ENCODE data around the gene NEURL4. TPM values are rescaled to one million over a fixed set of nuclear protein-coding genes. Genes with fewer than 3 reads are reported as not detected.

The NEURL4 gene
- total RNA-seq, 2 experiments from 2014 or later = 59.2 to 59.4 TPM

GRCh38 chr17:7313890-7314718 is 15.0 kb downstream of the NEURL4 start:
- ChIA-PET CTCF (interaction anchor here (0.8 to 3.3 kb wide), 9 partner anchors 11 to 34 kb away, joined by 3 to 9 read pairs (median 5); partner anchors contain the start of genes ACAP1, NEURL4 and SLC2A4), POLR2A (interaction anchor here (0.6 to 2.2 kb wide), 6 partner anchors 11 to 260 kb away, joined by 3 to 13 read pairs (median 6); partner anchors contain the start of gene NEURL4)

- ChIA-PET POLR2A (interaction anchor here (0.6 to 2.2 kb wide), 7 partner anchors 12 to 167 kb away, joined by 3 to 13 read pairs (median 6); partner anchors contain the start of gene NEURL4), CTCF (interaction anchor here (0.6 to 2.5 kb wide), 6 partner anchors 12 to 379 kb away, joined by 4 to 8 read pairs (median 5); partner anchors contain the start of genes NEURL4 and SLC2A4)
Measured at GRCh38 chr17:7313088-7313889, 15.8 kb downstream of the NEURL4 start.

DNA sequence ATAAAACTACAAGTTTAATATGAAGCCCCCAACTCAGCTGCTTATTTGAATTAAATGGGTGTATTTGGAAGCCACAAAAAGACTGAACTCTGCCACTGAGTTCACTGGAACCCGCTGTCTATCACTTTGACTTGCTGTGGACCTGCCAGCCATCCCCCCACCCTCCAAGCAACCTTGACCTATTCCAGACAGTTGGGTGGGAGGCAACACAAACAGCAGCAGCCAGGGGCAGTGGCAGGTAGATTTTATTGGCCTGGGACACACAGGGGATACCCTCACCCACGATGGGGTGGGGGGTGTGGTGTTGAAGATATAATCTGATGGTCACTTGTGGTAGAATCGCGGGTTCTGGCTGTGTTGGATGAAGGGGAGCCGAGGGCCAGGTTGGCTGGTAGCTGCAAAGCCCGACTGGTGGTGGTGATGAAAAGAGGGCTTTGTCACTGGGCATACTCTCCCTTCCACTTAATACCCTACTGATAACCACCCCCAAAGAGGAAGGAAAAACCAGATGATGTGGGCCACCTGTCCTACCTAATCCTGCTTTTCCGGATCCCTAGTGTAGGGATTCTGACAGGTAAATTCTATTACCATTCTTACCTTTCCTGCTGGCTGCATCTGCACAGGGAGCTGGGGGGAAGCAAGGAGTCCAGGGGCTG is 16.6 kb downstream of the NEURL4 start:
- CTCF ChIA-PET = interaction anchor here (0.6 to 2.5 kb wide), 5 partner anchors 12 to 380 kb away, joined by 4 to 8 read pairs (median 5); partner anchors contain the start of gene NEURL4
- POLR2A ChIA-PET = interaction anchor here (0.8 to 2.2 kb wide), 3 partner anchors 17 to 92 kb away, joined by 3 to 13 read pairs (median 6); partner anchors contain the start of gene NEURL4

DNA sequence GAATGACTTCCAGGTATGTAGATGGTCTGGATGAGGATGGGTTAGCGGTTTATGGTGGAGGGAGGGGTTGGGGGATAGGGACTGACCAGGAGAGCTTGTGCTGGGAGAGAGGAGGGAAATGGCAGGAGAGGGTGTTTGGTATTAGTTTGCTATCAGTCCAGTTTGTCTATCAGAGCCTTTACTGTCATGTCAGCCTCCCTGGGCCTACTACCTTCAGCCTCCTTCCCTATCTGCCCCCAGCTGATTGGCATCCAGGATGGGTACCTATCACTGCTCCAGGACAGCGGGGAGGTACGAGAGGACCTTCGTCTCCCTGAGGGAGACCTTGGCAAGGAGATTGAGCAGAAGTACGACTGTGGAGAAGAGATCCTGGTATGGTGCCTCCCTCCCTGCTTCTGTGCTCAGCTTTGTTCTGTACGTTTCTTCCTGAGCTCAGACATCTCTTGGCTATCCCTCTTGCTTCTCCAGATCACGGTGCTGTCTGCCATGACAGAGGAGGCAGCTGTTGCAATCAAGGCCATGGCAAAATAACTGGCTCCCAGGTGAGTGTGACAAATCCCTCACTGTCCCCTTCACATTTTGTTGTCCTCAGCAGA is 17.9 kb downstream of the NEURL4 start:
- ChIA-PET POLR2A (interaction anchor here (0.6 kb wide), 1 partner anchor 93 kb away, joined by 4 read pairs; the partner anchor contains the start of gene TMEM256), CTCF (interaction anchor here (1.0 kb wide), 1 partner anchor 26 kb away, joined by 4 read pairs; no protein-coding TSS in a partner anchor)

GRCh38 chr17:7309628-7310027 is 19.5 kb downstream of the NEURL4 start:
- CTCF ChIA-PET = interaction anchor here (1.1 kb wide), 1 partner anchor 12 kb away, joined by 3 read pairs; no protein-coding TSS in a partner anchor
- POLR2A ChIA-PET = interaction anchor here (0.5 to 2.0 kb wide), 7 partner anchors 20 to 267 kb away, joined by 3 to 12 read pairs (median 3); partner anchors contain the start of gene ACAP1

DNA sequence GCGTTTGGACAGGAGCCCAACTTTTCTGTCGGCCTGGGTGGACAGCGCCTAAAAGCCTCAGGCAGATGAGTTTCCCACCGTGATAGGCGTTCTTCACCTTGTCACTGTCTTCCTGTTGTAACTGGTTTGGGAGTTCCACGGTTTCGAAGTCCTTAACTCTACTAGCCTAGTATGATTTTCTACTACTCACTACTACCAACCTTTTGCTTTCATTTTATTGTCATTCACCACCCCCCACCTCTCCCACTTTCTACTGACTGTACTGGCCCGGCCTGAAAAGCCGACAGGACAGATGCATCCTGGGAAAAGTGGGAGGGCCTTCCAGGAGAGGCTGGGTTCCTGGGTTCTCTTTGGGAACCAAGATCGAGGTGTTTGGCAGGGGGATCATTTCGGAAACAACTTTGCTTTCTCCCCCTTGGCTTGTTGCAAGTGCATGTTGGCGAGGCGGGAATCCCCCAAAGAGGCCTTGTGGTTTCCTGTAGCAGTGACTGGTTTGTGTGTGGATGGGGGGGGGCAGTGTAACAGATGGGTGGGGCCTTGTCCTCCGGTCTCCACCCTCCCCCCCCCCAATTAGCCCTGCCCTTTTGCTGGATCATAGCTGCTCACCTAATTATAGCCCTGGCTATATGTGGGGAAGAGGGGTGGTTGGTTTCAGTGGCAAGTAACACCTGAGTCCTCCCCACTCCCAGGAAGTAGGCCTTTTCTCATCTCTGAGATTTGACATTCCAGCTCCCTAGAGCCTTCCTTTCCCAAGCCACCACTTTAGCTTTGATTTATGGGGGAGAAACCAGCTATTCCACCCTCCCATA is 20.3 kb downstream of the NEURL4 start:
- POLR2A ChIA-PET = interaction anchor here (0.5 to 2.0 kb wide), 12 partner anchors 21 to 939 kb away, joined by 3 to 12 read pairs (median 4); partner anchors contain the start of genes ACADVL, ACAP1, CTC1 and CTDNEP1
- CTCF ChIA-PET = interaction anchor here (0.6 to 1.1 kb wide), 2 partner anchors 10 to 13 kb away, joined by 3 to 4 read pairs; no protein-coding TSS in a partner anchor

DNA sequence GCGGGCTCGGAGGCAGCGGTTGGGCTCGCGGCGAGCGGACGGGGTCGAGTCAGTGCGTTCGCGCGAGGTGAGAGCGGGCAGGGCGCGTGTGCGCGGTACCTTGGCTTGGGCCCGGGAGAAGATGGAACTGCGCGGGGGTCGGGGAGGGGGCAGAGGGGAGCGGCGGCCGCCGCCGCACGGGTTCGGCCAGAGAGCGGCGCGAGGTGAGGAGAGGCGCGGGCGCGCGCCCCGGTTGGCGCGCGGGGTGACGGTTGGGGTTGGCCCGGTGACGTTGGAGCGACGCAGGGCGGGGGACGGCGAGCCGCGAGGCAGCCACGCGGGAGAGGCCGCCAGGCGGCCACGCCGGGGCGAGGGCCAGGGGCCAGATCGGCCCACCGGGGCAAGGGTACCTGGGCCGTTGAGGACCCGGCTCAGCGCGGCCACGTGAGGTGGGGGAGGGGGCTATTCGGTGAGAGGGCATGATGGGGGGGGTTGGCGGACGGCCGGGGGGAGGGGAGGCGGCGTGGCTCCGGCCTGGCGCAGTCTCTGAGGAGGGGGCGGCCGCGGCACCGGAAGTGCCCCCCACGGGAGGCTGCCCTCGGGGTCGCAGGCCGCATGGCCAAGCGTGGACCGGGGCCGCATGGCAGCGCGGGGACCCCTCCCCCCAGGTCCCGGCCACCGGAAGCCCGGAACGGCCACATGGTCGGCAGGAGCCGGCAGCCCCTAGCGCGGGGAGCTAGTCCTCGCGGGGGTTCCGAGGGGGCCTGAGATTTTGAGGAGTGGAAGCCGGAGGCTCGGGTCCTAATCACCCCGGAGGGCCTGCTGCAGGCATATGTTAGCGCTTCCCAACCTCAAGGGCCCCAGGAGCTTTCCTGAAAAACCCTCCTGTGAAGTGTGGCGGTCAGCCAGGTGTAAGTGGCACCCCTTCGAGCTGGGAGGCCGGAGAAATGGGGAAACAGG is 21.2 kb downstream of the NEURL4 start:
- ChIA-PET CTCF (no interaction called here), POLR2A (interaction anchor here (0.5 to 2.0 kb wide), 9 partner anchors 22 to 940 kb away, joined by 3 to 12 read pairs (median 5); partner anchors contain the start of genes ACADVL, ACAP1, CTC1 and CTDNEP1)

DNA sequence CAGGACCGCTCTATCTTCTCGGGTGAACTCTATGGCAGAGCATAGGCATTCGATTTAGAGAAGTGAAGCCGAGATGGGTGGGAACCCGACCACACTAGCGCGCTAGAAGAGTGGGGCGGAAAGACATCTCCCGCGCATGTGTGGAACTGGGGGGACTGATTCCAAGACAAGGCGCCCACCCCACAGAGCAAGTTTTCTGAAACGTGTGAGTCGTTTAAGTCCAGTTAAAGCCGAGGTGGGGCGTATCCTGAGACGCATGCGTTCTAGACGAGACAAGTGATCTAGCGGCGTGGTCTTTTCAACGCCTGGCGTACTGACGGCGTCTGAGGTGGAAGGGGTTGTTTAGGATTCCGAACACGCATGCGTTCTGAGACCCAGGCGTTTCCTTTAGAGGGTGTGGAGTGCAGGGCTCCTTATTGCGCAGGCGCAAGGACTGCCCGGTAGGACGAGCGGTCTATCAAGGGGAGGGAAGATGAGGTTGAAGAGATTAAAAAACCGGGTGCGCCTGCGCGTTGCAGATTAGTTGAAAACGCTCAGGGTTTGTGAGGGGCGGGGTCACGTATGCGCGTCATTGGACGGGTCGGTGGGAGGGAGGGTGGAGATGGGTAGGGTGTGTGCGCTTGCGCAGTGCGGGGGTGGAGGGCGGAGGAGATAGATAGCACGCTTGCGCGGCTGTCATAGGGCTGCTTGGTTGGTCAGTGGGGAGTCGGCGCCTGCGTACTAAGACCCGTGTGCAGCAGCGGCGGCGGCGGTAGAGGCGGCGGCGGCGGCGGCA is 22.0 kb downstream of the NEURL4 start, which contains the start of gene EIF5A:
Gene EIF5A (plus strand): TSS at position 718 of the 775 bp plus-strand sequence. CDS start 2,008 bp downstream, outside the sequence.
- ChIA-PET POLR2A (interaction anchor here (1.0 kb wide), 1 partner anchor 380 kb away, joined by 8 read pairs; the partner anchor contains the start of gene TP53), CTCF (interaction anchor here (2.3 kb wide), 1 partner anchor 11 kb away, joined by 8 read pairs; no protein-coding TSS in a partner anchor)

- ChIA-PET POLR2A (no interaction called here), CTCF (interaction anchor here (1.0 to 1.2 kb wide), 2 partner anchors 24 to 37 kb away, joined by 3 read pairs; no protein-coding TSS in a partner anchor)
Measured at GRCh38 chr17:7304179-7304578, 25.0 kb downstream of the NEURL4 start.

DNA sequence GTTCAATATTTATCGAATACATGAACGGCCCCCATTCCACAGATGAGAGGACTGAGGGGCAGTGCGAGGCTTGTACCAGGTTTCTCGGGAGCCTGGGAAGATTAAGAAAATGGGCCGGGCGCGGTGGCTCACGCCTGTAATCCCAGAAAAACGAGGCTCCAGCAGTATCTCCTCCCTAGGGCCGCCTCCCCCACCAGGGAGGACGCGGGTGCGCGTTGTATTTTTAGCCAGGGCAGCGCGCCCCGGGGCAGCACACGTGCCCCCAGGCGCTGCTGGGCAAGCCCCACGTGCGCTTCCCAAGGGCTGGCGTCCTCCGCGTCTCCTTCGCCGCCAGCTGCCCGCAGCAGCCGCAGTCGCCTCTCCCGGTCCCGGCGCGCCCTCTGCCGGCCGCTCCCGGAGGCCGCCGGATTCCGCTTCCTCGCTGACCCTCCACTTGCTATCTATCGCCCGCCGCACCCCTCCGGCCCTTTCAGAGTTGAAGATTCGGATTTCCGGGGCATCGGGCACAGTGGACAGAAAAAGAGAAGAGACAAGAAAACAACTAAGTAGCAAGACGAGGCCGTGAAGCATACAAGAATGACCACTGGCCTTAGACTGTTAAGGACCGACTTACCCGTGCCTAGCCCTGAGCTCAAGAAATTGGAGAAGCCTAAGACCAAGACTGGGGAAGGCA is 32.8 kb downstream of the NEURL4 start:
- CTCF ChIA-PET = interaction anchor here (0.6 to 2.5 kb wide), 27 partner anchors 8 to 280 kb away, joined by 3 to 50 read pairs (median 4); partner anchors contain the start of genes ACADVL, DLG4, DVL2 and SLC2A4

GRCh38 chr17:7295230-7296180 is 33.6 kb downstream of the NEURL4 start:
- POLR2A ChIA-PET = interaction anchor here (0.9 to 1.0 kb wide), 2 partner anchors 10 to 18 kb away, joined by 3 read pairs; no protein-coding TSS in a partner anchor
- CTCF ChIA-PET = interaction anchor here (0.8 to 2.5 kb wide), 23 partner anchors 10 to 262 kb away, joined by 3 to 50 read pairs (median 5); partner anchors contain the start of genes ACADVL, DLG4, DVL2 and SLC2A4

More for the DNA sequence above, 32.8 kb downstream of the NEURL4 start:
- POLR2A ChIA-PET = interaction anchor here (0.9 to 1.0 kb wide), 3 partner anchors 10 to 17 kb away, joined by 3 read pairs; no protein-coding TSS in a partner anchor

DNA sequence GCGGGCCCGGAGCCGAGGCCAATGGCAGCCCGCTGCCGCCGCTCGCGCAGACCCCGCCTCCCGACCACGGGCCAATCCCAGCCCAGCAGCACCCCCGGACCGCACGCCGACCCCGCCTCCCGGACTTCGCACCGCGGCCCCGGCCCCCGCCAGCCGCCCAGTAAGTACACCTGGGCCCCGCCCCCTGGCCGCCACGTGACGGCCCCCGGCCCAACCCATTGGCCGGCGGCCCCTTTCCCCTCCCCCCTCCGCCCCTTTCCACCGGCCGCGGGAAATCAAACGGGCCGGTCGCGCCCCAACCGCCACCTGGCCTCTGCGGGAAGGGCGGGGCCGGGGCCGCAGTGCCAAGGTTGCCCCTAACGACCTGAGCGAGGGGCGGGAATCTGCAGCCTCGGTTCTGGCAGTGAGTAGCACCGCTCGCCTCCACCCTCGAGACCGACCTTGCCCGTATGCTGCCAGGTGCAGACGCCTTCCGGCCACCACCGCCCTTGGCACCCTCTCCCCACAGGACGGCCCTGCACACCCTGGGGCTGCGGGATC is 34.5 kb downstream of the NEURL4 start, which contains the start of gene YBX2:
Gene YBX2 (minus strand): TSS at position 26 of the 540 bp plus-strand sequence. CDS start 139 bp downstream, outside the sequence.
- CTCF ChIA-PET = no interaction called here
- POLR2A ChIA-PET = no interaction called here

All from activated CD8-positive, alpha-beta memory T cell treated with anti-CD3 and anti-CD28 coated beads for 36 hours (primary cell).